GM12891 (cell line): ENCODE data around the gene ARID1A.

Experiments
- POLR2A ChIP-seq: IDR thresholded peaks from 2 replicates; pipeline ENCODE4 v1.6.1; 2011; ENCODE audit warnings: low read depth, low read length, control low read depth
- POLR2AphosphoS5 ChIP-seq: IDR thresholded peaks from 2 replicates; pipeline ENCODE4 v1.6.1; 2011; ENCODE audit warnings: low read depth, low read length, control low read depth
- TAF1 ChIP-seq: IDR thresholded peaks from 2 replicates; pipeline ENCODE4 v1.6.1; 2011; ENCODE audit warnings: low read depth, low read length, control low read depth

DNA sequence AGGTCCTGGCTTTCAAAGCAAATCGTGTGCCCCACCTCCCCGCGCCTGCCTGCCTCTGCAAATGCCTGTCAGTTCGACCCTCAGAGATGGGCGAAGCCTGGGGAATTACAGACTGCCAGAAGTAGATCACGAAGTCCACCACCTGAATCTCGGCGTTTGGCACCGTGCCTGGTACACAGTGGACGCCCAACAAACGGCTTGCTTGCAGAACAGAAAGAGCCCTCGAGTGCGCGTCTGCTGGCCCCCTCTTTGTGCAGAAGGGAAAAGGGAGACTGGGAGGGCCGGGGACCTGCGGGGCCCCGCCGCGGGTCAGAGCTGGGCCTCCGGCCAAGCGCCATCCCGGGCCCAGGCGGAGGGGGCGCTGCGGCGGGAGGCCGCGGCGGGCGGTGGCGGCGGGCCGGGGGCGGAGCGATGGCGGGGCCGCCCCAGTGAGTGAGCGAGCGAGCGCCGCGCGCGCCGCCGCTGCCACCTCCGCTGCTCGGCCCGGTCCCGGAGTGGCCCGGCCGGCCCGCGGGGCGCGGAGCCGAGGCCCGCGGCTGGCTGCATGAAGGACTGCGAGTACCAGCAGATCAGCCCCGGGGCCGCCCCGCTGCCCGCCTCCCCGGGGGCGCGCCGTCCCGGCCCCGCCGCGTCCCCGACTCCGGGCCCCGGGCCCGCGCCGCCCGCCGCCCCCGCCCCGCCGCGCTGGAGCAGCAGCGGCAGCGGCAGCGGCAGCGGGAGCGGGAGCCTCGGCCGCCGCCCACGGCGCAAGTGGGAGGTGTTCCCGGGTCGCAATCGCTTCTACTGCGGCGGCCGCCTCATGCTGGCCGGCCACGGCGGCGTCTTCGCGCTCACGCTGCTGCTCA, 130.7 kb downstream of the ARID1A start, which contains the start of gene ZDHHC18:
- no peak for TF ChIP-seq TAF1
- peak; percentile 52; the same call in 1 of the 2 replicates for TF ChIP-seq POLR2AphosphoS5
- peak; percentile 55; the same call in 1 of the 2 replicates for TF ChIP-seq POLR2A
